HEK293T (cell line): Measurements from ENCODE around the gene ABI3BP.

Experiments used
- CTCF ChIA-PET: fragments of 350-600 bp; formaldehyde crosslinking; extraction: SDS; loops from one replicate; lab custom pipeline; 2021; ENCODE audit warnings: antibody characterized with exemption, inconsistent platforms; lab: Yijun Ruan, JAX
- POLR2A ChIA-PET: fragments of 350-600 bp; formaldehyde crosslinking; extraction: SDS; loops from one replicate; lab custom pipeline; 2020; ENCODE audit warnings: antibody characterized with exemption, inconsistent platforms; lab: Yijun Ruan, JAX
- DNase-seq: peaks from one replicate; pipeline ENCODE4 v3.0.0; 2012; ENCODE audit warnings: mixed read lengths; ENCODE audit errors: extremely low spot score
- ARNT ChIP-seq: fragments of 450-650 bp; IDR thresholded peaks from 2 replicates; pipeline ENCODE4 v1.6.1; 2017; ENCODE audit warnings: mild to moderate bottlenecking
- BHLHE40 ChIP-seq: fragments of 450-650 bp; IDR thresholded peaks from 2 replicates; pipeline ENCODE4 v1.6.1; 2016; ENCODE audit warnings: mild to moderate bottlenecking, moderate library complexity, borderline replicate concordance
- CTBP1 ChIP-seq: fragments of 450-650 bp; IDR thresholded peaks from 2 replicates; pipeline ENCODE4 v1.6.1; 2016; ENCODE audit warnings: borderline replicate concordance
- ELF4 ChIP-seq: fragments of 450-650 bp; IDR thresholded peaks from 2 replicates; pipeline ENCODE4 v1.6.1; 2017; ENCODE audit warnings: antibody characterized with exemption
- FOXA1 ChIP-seq: fragments of 450-650 bp; IDR thresholded peaks from 2 replicates; pipeline ENCODE4 v1.6.1; 2016; ENCODE audit warnings: mild to moderate bottlenecking
- FOXK2 ChIP-seq: fragments of 450-650 bp; IDR thresholded peaks from 2 replicates; pipeline ENCODE4 v1.6.1; 2016; ENCODE audit warnings: mild to moderate bottlenecking
- FOXM1 ChIP-seq: fragments of 450-650 bp; IDR thresholded peaks from 2 replicates; pipeline ENCODE4 v1.6.1; 2017; ENCODE audit warnings: mild to moderate bottlenecking, borderline replicate concordance
- HDGF ChIP-seq: fragments of 450-650 bp; IDR thresholded peaks from 2 replicates; pipeline ENCODE4 v1.6.1; 2017; ENCODE audit warnings: antibody characterized with exemption, borderline replicate concordance
- L3MBTL2 ChIP-seq: fragments of 450-650 bp; conservative IDR thresholded peaks from 2 replicates; pipeline ENCODE4 v1.6.1; 2016; ENCODE audit warnings: mild to moderate bottlenecking
- LEF1 ChIP-seq: fragments of 450-650 bp; IDR thresholded peaks from 2 replicates; pipeline ENCODE4 v1.6.1; 2017; ENCODE audit warnings: mild to moderate bottlenecking, borderline replicate concordance
- NFRKB ChIP-seq: fragments of 450-650 bp; IDR thresholded peaks from 2 replicates; pipeline ENCODE4 v1.6.1; 2016; ENCODE audit warnings: mild to moderate bottlenecking, moderate library complexity
- PKNOX1 ChIP-seq: fragments of 450-650 bp; IDR thresholded peaks from 2 replicates; pipeline ENCODE4 v1.6.1; 2016
- SP1 ChIP-seq: fragments of 450-650 bp; IDR thresholded peaks from 2 replicates; pipeline ENCODE4 v1.6.1; 2017
- SUZ12 ChIP-seq: fragments of 450-650 bp; IDR thresholded peaks from 2 replicates; pipeline ENCODE4 v1.6.1; 2016; ENCODE audit warnings: mild to moderate bottlenecking
- TARDBP ChIP-seq: fragments of 450-650 bp; IDR thresholded peaks from 2 replicates; pipeline ENCODE4 v1.6.1; 2016
- ZNF384 ChIP-seq: fragments of 450-650 bp; IDR thresholded peaks from 2 replicates; pipeline ENCODE4 v1.6.1; 2016

The ABI3BP gene

GRCh38 chr3:100880072-100880471 is 113.1 kb downstream of the ABI3BP start:
- DNase-seq: no peak
- no peak for TF ChIP-seq PKNOX1
- TF ChIP-seq LEF1: no peak
- TF ChIP-seq ZNF384: no peak
- TF ChIP-seq FOXA1: no peak
- TF ChIP-seq FOXM1: no peak
- no peak for TF ChIP-seq SP1
- no peak for TF ChIP-seq CTBP1
- TF ChIP-seq HDGF: no peak
- TF ChIP-seq BHLHE40: no peak
- TF ChIP-seq SUZ12: no peak
- ChIA-PET POLR2A (no interaction called here), CTCF (no interaction called here)

GRCh38 chr3:100879195-100879810 is 113.9 kb downstream of the ABI3BP start:
- CTCF ChIA-PET: no interaction called here
- no peak for TF ChIP-seq L3MBTL2
- no peak for DNase-seq
- POLR2A ChIA-PET: no interaction called here

- no peak for DNase-seq
- CTCF ChIA-PET: no interaction called here
- POLR2A ChIA-PET: no interaction called here
- TF ChIP-seq ARNT (no peak), ZNF384 (no peak), TARDBP (no peak), ELF4 (no peak), FOXK2 (no peak), FOXA1 (no peak), HDGF (no peak), LEF1 (no peak), SP1 (no peak), FOXM1 (no peak), BHLHE40 (no peak)
Measured at GRCh38 chr3:100877286-100877685, 115.9 kb downstream of the ABI3BP start.

- ChIA-PET POLR2A (no interaction called here), CTCF (no interaction called here)
- DNase-seq: no peak
- no peak for TF ChIP-seq FOXA1
- no peak for TF ChIP-seq FOXK2
- TF ChIP-seq BHLHE40: no peak
- no peak for TF ChIP-seq SUZ12
- TF ChIP-seq PKNOX1: no peak
- no peak for TF ChIP-seq FOXM1
- TF ChIP-seq LEF1: no peak
Measured at GRCh38 chr3:100875239-100875638, 118.0 kb downstream of the ABI3BP start.

- ChIA-PET CTCF (no interaction called here), POLR2A (no interaction called here)
- no peak for DNase-seq
- TF ChIP-seq CTBP1 (no peak), NFRKB (no peak), FOXM1 (no peak), ELF4 (no peak), LEF1 (no peak), ARNT (no peak), HDGF (no peak)
Measured at GRCh38 chr3:100873611-100874010, 119.6 kb downstream of the ABI3BP start.

- no peak for DNase-seq
- ChIA-PET CTCF (no interaction called here), POLR2A (no interaction called here)
- TF ChIP-seq LEF1 (no peak), ARNT (no peak), SP1 (no peak), SUZ12 (no peak), PKNOX1 (no peak), CTBP1 (no peak), L3MBTL2 (no peak), HDGF (no peak), FOXK2 (no peak)
Measured at GRCh38 chr3:100871306-100871705, 121.9 kb downstream of the ABI3BP start.

- POLR2A ChIA-PET: no interaction called here
- CTCF ChIA-PET: no interaction called here
- TF ChIP-seq BHLHE40: no peak
- TF ChIP-seq FOXA1: no peak
- no peak for TF ChIP-seq LEF1
- no peak for TF ChIP-seq FOXM1
- no peak for DNase-seq
Measured at GRCh38 chr3:100869787-100870186, 123.4 kb downstream of the ABI3BP start.
